ENCODE data around the gene WDFY2.
"Not testable (repeated sequence)": the region's sequence is repeated elsewhere in the genome, so short reads cannot be mapped to it uniquely, and the experiment has no call there.

- not testable (repeated sequence) for TF ChIP-seq CTCF, POLR2A (IDR thresholded peaks at IDR 0.05)
Observed at GRCh38 chr13:51652193-51652592, 67.9 kb downstream of the WDFY2 start.
